Endothelial cell of umbilical vein (primary cell): ENCODE data around the gene GSTO2. TPM values are rescaled to one million over a fixed set of nuclear protein-coding genes. Genes with fewer than 3 reads are reported as not detected.

Experiments
- BruUV-seq: library from RNA; stranded (reverse); fragments of 400-500 nt; replicated peaks from 2 replicates; lab custom pipeline; 2021; lab: Mats Ljungman, UMichigan
- CTCF ChIA-PET: fragments of 300-600, 350-600 bp; sonication (Branson Sonifier 250); formaldehyde crosslinking; loops from one replicate; lab custom pipeline; 2021; ENCODE audit warnings: antibody characterized with exemption, inconsistent platforms; lab: Charles Lee
- POLR2A ChIA-PET: fragments of 300-600, 350-600 bp; sonication (Branson Sonifier 250); formaldehyde crosslinking; loops from one replicate; lab custom pipeline; 2021; ENCODE audit warnings: antibody characterized with exemption, inconsistent platforms; lab: Charles Lee
- DNase-seq: peaks from one replicate; pipeline ENCODE4 v3.0.0-alpha.2; 2011; ENCODE audit warnings: low read depth, low spot score
- FAIRE-seq: peaks from 2 replicates; lab custom pipeline; 2011; peaks lifted over from hg19 to GRCh38; lab: Jason Lieb, UNC
- H2AFZ ChIP-seq: 2 replicates; pipeline ENCODE4 v1.6.0; 2012; ENCODE audit warnings: low read depth, low read length, control low read depth, inconsistent platforms
- H3K27ac ChIP-seq: 2 replicates; pipeline ENCODE4 v1.5.1; 2011; ENCODE audit warnings: low read depth, mild to moderate bottlenecking, control low read depth, low read length, moderate library complexity; ENCODE audit not compliant: insufficient read depth
- H3K27me3 ChIP-seq, 2 experiments: 2 replicates each; pipeline versions ENCODE4 v1.6.0 to v1.6.1; 2011; ENCODE audit warnings: low read length in 2 of 2, mixed read lengths in 1 of 2; ENCODE audit not compliant: control insufficient read depth in 2 of 2, insufficient read depth in 2 of 2
- H3K36me3 ChIP-seq, 2 experiments: 2 replicates in 1 of 2; 3 replicates in 1 of 2; pipeline ENCODE4 v1.5.1; 2011; ENCODE audit warnings: low read length in 2 of 2, mild to moderate bottlenecking in 1 of 2, moderate library complexity in 1 of 2; ENCODE audit not compliant: control insufficient read depth in 2 of 2, insufficient read depth in 2 of 2; ENCODE audit errors: extremely low read depth in 1 of 2
- H3K4me1 ChIP-seq: 3 replicates; pipeline ENCODE4 v1.5.1; 2011; ENCODE audit warnings: mild to moderate bottlenecking, low read length; ENCODE audit not compliant: control insufficient read depth, insufficient read depth; ENCODE audit errors: extremely low read depth
- H3K4me2 ChIP-seq: 2 replicates; pipeline ENCODE4 v1.6.1; 2011; ENCODE audit warnings: low read length, control low read depth, mixed read lengths; ENCODE audit not compliant: insufficient read depth
- H3K4me3 ChIP-seq, 3 experiments: fragments of 200-600 bp in 1 of 3; sonication (generic), shearing (Covaris generic) in 1 of 3; replicated peaks in 1 of 3; 2 replicates each; pipeline ENCODE4 v1.5.1; 2011 to 2016; ENCODE audit warnings: control low read depth in 3 of 3, low read length in 3 of 3, mild to moderate bottlenecking in 2 of 3, inconsistent platforms in 1 of 3, low read depth in 1 of 3, moderate library complexity in 1 of 3; ENCODE audit not compliant: insufficient read depth in 1 of 3
- H3K79me2 ChIP-seq: 2 replicates; pipeline ENCODE4 v1.6.0; 2012; ENCODE audit warnings: low read length, inconsistent platforms; ENCODE audit not compliant: control insufficient read depth, insufficient read depth
- H3K9ac ChIP-seq: replicated peaks from 2 replicates; pipeline ENCODE3; 2011; ENCODE audit warnings: low read length, control low read depth; ENCODE audit not compliant: insufficient read depth; ENCODE audit errors: extremely low read depth
- H3K9me1 ChIP-seq: replicated peaks from 3 replicates; pipeline ENCODE4 v1.6.0; 2011; ENCODE audit warnings: mild to moderate bottlenecking, low read length; ENCODE audit not compliant: control insufficient read depth, insufficient read depth; ENCODE audit errors: extremely low read depth
- H3K9me3 ChIP-seq: replicated peaks from 2 replicates; pipeline ENCODE4 v1.5.1; 2012; ENCODE audit warnings: low read length, inconsistent platforms; ENCODE audit not compliant: control insufficient read depth, insufficient read depth
- H4K20me1 ChIP-seq: replicated peaks from 2 replicates; pipeline ENCODE3; 2011; ENCODE audit warnings: mild to moderate bottlenecking, low read length; ENCODE audit not compliant: control insufficient read depth, insufficient read depth; ENCODE audit errors: extremely low read depth
- EZH2 ChIP-seq: IDR thresholded peaks from 2 replicates; pipeline ENCODE4 v1.6.1; 2012; ENCODE audit warnings: borderline replicate concordance, low read depth, mild to moderate bottlenecking, moderate library complexity, low read length, inconsistent platforms; ENCODE audit not compliant: severe bottlenecking
- dilution Hi-C: fragments of 300-500 bp; cut with MboI; formaldehyde crosslinking; loops from one replicate; pipeline ENCODE4 v1.15.0; 2019; ENCODE audit warnings: low sequenced_read_pairs; ENCODE audit not compliant: extremely low pct_ligation_motif_present
- intact Hi-C: fragments of 100-400 bp; cut with micrococcal nuclease; formaldehyde crosslinking; loops from one replicate; pipeline ENCODE4 v1.10.0; 2022
- microRNA-seq: library from miRNA; unstranded; fragments of <30 nt; microRNA quantifications from one replicate; pipeline ENCODE4 v1.2.0, GENCODE V29; 2021; ENCODE audit warnings: borderline number of aligned reads, borderline replicate concordance
- polyA plus RNA-seq, 4 experiments: library from polyadenylated mRNA; depleted of rRNA in 3 of 4; stranded (reverse) in 3 of 4; unstranded in 1 of 4; fragments of >200 nt; gene quantifications; 2 replicates each; pipeline versions ENCODE4 v1.2.1 to v1.2.3, GENCODE V29; 2011 to 2012; ENCODE audit warnings: missing spikeins in 1 of 4
- small RNA-seq: library from RNA; depleted of rRNA; stranded (forward); fragments of <200 nt; gene quantifications from one replicate; pipeline ENCODE3, GENCODE V24; 2012; ENCODE audit warnings: low replicate concordance, low read depth; ENCODE audit not compliant: insufficient read depth, insufficient read length
- total RNA-seq: library from RNA; stranded (reverse); gene quantifications from 2 replicates; pipeline ENCODE4 v1.2.3, GENCODE V29; 2021
- TF ChIP-seq, protein P1 (sequence below), 2 donors: IDR thresholded peaks; 1 replicate in 1 of 2; 2 replicates in 1 of 2; pipeline ENCODE4 v1.5.1; 2011; ENCODE audit warnings: low read length in 2 of 2, mild to moderate bottlenecking in 2 of 2, moderate library complexity in 2 of 2, control low read depth in 1 of 2, inconsistent platforms in 1 of 2, low read depth in 1 of 2; ENCODE audit not compliant: insufficient read depth in 1 of 2; ENCODE audit errors: extremely low read depth in 1 of 2

GSTO2 gene
- total and polyA plus RNA-seq, 2 donors (not counting 3 experiments of a cell fraction or from before 2014, with no cell fraction given), result 0.84 to 1.4 TPM

DNA sequence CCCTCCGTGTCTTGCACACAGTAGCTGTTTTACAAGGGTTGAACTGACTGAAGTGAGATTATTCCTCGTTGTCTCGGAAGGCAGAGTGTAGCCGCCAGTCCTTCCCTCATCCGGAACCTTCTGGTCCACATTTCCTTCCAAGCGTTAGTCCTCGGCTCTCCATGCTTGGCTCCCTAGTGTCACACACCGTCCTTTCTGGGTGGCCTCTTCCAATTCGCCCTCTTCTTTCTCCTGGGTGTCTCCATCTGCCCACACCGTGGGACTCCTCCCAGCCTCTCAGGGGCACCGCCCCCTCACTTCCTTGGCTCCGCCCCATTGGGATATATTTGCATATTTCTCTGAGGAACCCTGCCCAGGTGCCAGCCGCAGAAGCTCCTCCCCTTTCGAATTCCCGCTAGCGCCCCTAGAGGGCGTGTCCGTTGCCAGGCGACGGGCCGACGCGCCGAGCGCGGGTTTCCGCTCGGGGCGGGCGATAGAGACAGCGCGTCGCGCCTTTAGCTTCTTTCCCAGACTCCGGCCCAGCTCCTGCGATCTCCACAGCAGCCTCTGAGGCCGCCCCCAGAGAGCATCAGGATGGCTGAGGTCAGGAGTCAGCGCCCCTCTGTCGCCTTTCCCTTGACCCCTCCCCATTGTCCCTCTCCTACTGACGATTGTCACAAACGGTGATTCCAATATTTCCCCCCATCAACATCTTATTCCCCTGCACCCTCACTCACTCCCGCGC lies 84.5 kb downstream of the GSTO2 start, which contains the start of gene CFAP58:
TSS of gene CFAP58 (plus strand) at position 509 of the 724 bp plus-strand sequence. CDS start at position 574, 65 bp downstream.
- peak; percentile 84 for FAIRE-seq
- Histone ChIP-seq H3K4me3 (peak within 1 kb of the TSS; percentile 38 to 66 (median 42)), H2AFZ (peak within 1 kb of the TSS; percentile 98), H3K4me1 (peaks cover 13% of the 10 kb centered on the region), H3K36me3 (no peaks in the 10 kb centered on the region), H4K20me1 (no peaks in the 10 kb centered on the region), H3K79me2 (no peaks in the 10 kb centered on the region), H3K27me3 (peaks cover 0 to 5% of the 10 kb centered on the region in 2 experiments), H3K9me3 (no peaks in the 10 kb centered on the region), H3K4me2 (peak within 1 kb of the TSS; percentile 90), H3K9me1 (no peaks in the 10 kb centered on the region), H3K27ac (no peak within 1 kb of the TSS), H3K9ac (peak within 1 kb of the TSS; percentile 25)
- intact Hi-C loops (no loop called here), dilution Hi-C loops (no loop called here)
- DNase-seq, result peak; percentile 88
- TF ChIP-seq, protein P1, sequence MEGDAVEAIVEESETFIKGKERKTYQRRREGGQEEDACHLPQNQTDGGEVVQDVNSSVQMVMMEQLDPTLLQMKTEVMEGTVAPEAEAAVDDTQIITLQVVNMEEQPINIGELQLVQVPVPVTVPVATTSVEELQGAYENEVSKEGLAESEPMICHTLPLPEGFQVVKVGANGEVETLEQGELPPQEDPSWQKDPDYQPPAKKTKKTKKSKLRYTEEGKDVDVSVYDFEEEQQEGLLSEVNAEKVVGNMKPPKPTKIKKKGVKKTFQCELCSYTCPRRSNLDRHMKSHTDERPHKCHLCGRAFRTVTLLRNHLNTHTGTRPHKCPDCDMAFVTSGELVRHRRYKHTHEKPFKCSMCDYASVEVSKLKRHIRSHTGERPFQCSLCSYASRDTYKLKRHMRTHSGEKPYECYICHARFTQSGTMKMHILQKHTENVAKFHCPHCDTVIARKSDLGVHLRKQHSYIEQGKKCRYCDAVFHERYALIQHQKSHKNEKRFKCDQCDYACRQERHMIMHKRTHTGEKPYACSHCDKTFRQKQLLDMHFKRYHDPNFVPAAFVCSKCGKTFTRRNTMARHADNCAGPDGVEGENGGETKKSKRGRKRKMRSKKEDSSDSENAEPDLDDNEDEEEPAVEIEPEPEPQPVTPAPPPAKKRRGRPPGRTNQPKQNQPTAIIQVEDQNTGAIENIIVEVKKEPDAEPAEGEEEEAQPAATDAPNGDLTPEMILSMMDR (IDR thresholded peaks at IDR 0.05; ENCODE audit: extremely low read depth in 1 of 2, insufficient read depth in 1 of 2, low read depth in 1 of 2, low read length in 2 of 2), result peak; percentile 66 to 75
- TF ChIP-seq EZH2, result no peak
- ChIA-PET POLR2A (no interaction called here), CTCF (interaction anchor here (0.6 to 6.0 kb wide), 24 partner anchors 10 to 232 kb away, joined by 3 to 136 read pairs (median 4); partner anchors contain the start of genes GSTO2, ITPRIP and SFR1)
- no TSS peak for BruUV-seq

Small RNA genes within 50 kb of the gene (microRNA-seq; reads per million reads assigned to microRNA genes)
- gene MIR4482, result 2.3 reads per million

Small RNA genes within 50 kb of the gene (small RNA-seq; reads per million reads assigned to genes)
- gene MIR4482, result not detected

Other genes starting within 250 kb of the GSTO2 start
- gene COL17A1, start 183.3 kb upstream of the GSTO2 start, total RNA-seq, result 1.2 and 1.3 TPM in 2 replicates
- gene COL17A1, start 183.3 kb upstream of the GSTO2 start, polyA plus RNA-seq, result 0.11 and 0.57 TPM in 2 replicates
- 8.3 and 8.9 TPM in 2 replicates for gene SFR1, start 147.0 kb upstream of the GSTO2 start, total RNA-seq
- 1.8 and 3.6 TPM in 2 replicates for gene SFR1, start 147.0 kb upstream of the GSTO2 start, polyA plus RNA-seq
- not detected in 2 replicates for gene CFAP43, start 36.8 kb upstream of the GSTO2 start, total RNA-seq
- gene CFAP43, start 36.8 kb upstream of the GSTO2 start, polyA plus RNA-seq, result 0.03 and 0.04 TPM in 2 replicates
- 195 and 211 TPM in 2 replicates for gene GSTO1, start 14.3 kb upstream of the GSTO2 start, total RNA-seq
- gene GSTO1, start 14.3 kb upstream of the GSTO2 start, polyA plus RNA-seq, result 85.6 and 124 TPM in 2 replicates
- gene ITPRIP, start 69.3 kb downstream of the GSTO2 start, total RNA-seq, result 31.4 and 33.3 TPM in 2 replicates
- gene ITPRIP, start 69.3 kb downstream of the GSTO2 start, polyA plus RNA-seq, result 27.5 and 33.2 TPM in 2 replicates
- 0.29 and 0.35 TPM in 2 replicates for gene CFAP58, start 84.6 kb downstream of the GSTO2 start, total RNA-seq
- 0.03 and 0.07 TPM in 2 replicates for gene CFAP58, start 84.6 kb downstream of the GSTO2 start, polyA plus RNA-seq